B cell (primary cell): Measurements from ENCODE around the gene CCR4.
"Not testable (repeated sequence)": the region's sequence is repeated elsewhere in the genome, so short reads cannot be mapped to it uniquely, and the experiment has no call there.

Experiments used
- EZH2 ChIP-seq: IDR thresholded peaks from 2 replicates; pipeline ENCODE4 v1.6.1; 2012; ENCODE audit warnings: borderline replicate concordance, low read depth, mild to moderate bottlenecking, moderate library complexity, low read length; ENCODE audit not compliant: insufficient read depth, poor library complexity, severe bottlenecking
- TF ChIP-seq, protein P1 (sequence below): fragments of 200-600 bp; IDR thresholded peaks from one replicate; pipeline ENCODE4 v1.8.0; 2022; ENCODE audit warnings: antibody characterized with exemption, mild to moderate bottlenecking

DNA sequence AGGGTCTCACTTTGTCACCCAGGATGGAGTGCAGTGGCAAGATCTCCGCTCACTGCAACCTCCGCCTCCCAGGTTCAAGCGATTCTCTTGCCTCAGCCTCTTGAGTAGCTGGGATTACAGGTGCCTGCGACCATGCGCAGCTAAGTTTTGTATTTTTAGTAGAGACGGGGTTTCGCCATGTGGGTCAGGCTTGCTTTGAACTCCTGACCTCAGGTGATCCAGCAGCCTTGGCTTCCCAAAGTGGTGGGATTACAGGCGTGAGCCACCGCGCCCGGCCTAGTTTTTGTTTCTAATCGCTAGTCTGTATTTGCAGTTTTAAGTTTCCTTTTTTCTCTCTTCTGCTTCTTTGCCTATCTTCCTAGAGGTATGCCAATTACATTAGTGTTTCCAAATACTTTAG is 5.8 kb upstream of the CCR4 start:
- TF ChIP-seq, protein P1, sequence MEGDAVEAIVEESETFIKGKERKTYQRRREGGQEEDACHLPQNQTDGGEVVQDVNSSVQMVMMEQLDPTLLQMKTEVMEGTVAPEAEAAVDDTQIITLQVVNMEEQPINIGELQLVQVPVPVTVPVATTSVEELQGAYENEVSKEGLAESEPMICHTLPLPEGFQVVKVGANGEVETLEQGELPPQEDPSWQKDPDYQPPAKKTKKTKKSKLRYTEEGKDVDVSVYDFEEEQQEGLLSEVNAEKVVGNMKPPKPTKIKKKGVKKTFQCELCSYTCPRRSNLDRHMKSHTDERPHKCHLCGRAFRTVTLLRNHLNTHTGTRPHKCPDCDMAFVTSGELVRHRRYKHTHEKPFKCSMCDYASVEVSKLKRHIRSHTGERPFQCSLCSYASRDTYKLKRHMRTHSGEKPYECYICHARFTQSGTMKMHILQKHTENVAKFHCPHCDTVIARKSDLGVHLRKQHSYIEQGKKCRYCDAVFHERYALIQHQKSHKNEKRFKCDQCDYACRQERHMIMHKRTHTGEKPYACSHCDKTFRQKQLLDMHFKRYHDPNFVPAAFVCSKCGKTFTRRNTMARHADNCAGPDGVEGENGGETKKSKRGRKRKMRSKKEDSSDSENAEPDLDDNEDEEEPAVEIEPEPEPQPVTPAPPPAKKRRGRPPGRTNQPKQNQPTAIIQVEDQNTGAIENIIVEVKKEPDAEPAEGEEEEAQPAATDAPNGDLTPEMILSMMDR, result not testable (repeated sequence)
- not testable (repeated sequence) for TF ChIP-seq EZH2
